ENCODE data around the gene NAT16.
"Not testable (repeated sequence)": the region's sequence is repeated elsewhere in the genome, so short reads cannot be mapped to it uniquely, and the experiment has no call there.

NAT16 gene

DNA sequence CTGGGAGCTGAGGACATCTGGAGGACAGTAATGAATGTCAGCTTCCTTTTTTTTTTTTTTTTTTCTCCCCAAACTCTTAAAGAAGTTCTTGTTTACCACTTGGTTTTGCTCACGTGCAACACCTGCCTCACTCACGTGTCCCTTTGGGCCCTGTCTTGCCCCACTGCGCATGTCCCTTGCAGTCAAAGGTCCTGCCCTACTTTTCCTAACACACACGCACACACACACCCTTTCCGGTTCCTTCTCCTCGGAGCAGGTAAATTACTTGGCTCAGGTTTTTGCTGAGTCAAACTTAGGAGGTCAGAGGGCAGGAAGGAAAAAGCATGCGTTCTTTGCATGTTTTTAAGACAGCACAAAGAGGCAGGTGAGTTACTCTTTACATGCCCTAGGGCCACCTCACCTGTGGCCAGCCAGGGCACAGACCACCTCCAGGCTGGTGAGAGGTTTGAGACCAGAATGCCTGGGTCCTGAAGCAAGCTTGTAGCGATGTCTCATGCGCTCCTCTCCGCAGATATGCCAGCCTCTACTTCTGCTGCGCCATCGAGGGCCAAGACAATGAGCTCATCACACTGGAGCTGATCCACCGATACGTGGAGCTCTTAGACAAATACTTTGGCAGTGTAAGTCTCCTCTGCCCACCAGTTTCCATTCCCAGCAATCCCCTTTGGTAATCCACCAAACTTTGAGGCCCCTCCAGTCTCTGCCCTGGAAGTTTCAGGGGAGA, 23.1 kb downstream of the NAT16 start:
- no peak for DNase-seq

DNA sequence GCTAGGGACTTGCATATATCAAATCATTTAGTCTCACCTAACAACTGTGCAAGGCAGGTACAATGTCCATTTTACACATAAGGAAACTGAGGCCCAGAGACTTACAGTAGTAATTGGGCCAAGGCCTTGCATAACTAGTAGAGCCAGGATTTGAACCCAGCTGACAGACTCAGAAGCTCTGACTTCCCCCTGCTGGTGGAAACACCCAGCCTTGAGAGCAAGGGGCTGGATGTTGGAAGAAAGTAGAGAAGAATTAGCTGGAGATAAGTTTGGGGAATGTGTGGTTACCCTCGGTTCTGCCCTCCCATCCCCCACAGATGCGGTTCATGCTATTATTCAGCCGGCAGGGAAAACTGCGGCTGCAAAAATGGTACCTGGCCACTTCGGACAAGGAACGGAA, 23.8 kb downstream of the NAT16 start:
- no peak for DNase-seq

GRCh38 chr7:101155303-101155702, 24.8 kb downstream of the NAT16 start:
- DNase-seq = no peak

DNA sequence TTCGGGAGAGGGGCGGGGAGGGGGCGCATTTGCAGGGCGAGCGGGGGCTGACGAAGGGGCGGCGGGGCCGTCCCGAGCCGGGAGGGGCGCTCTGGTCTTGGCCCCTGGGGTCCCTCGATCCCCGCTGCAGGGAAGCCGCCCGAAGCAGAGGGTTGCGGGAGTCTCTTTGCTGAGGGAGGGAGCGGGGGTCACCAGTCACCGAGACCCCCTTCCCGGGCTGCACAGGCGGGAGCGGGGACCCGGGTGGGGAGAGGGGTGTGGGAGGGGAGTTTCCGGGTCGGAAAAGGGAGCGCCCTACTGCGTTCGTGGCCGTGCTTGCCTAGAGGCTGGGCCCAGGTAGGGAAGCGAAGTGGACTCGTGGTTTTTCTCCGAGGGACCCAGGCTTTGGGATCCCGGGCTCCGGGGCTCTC, 25.4 kb downstream of the NAT16 start:
- no peak for DNase-seq

- peak; percentile 96 for DNase-seq
These were observed 26.0 kb downstream of the NAT16 start, which contains the start of gene AP1S1 for GRCh38 chr7:101153969-101154692. Gene AP1S1, plus strand, starts transcription at chr7:101154476. Its CDS starts 39 bp downstream, at chr7:101154515.

DNA sequence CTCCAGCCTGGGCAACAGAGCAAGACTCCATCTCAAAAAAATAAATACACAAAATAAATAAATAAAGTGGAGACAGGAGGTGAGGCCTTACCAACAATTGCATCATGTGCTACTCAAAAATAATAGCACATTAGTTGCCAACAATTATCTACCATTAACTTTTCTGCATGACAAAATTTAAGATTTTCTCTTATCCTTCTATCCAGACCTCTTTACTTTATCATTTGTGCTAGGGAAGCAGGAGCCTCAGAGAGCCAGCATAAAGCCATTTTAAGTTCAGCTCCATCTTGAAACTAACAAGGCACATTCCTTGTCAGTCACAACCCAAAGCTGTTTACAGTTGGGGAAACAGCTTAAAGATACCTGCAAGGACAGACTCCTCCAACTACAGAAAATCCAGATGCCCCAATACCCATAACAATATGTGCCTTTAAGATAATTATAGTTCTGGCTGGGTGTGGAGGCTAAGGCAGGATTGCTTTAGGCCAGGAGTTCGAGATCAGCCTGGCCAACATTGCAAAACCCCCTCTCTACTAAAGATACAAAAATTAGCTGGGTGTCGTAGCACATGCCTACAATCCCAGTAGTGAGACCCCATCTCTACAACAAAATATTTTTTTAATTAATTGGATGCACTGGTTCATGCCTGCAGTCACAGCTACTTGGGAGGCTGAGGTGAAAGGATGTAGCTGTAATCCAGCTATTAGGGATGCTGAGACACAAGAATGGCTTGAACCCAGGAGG, 28.0 kb downstream of the NAT16 start:
- DNase-seq = no peak

DNA sequence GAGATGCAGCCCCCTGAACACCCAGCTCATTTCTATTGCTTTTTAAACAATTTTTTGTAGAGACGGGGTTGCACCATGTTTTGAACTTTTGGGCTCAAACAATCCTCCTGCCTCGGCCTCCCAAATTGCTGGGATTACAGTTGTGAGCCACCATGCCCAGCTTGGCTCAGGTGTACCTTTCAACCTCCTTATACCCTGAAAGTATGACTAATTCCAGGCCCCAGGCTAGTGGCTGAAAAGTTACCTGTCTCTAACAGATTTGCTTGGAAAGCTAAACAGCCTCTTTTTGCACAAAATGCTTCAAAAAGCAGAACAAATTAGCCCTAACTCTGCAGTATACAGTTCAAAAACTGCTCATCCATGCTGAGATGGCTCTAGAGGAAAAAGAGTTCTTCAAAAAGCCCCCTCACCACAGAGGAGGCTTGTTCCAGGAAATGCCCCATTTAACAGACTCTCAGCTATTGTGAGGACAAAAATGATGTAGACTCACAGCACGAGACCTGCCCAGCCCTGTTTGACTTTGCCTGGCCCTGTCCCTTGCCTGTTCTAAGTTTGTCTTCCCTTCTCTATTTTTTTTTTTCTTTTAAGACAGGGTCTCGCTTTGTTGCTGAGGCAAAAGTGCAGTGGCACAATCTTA, 39.2 kb downstream of the NAT16 start:
- no peak for DNase-seq

DNA sequence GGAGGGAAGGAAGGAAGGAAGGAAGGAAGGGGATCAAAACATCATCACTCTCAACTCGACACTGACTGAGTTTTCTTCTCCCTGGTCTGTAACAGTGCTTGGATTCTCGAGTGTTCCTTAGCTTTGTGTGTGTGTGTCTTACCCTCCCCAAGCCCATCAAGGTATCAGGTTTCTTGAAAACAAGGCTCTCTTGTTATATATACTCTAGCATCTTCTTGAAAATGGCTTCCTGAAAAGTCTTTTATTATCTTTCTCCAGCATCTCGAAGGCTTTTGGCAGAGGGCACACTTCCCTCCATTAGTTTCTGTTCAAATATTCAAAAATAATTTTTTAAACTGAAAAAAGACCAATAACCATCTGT, 39.8 kb downstream of the NAT16 start:
- no peak for DNase-seq

GRCh38 chr7:101138213-101138870, 41.8 kb downstream of the NAT16 start:
- peak; percentile 98 for DNase-seq

DNA sequence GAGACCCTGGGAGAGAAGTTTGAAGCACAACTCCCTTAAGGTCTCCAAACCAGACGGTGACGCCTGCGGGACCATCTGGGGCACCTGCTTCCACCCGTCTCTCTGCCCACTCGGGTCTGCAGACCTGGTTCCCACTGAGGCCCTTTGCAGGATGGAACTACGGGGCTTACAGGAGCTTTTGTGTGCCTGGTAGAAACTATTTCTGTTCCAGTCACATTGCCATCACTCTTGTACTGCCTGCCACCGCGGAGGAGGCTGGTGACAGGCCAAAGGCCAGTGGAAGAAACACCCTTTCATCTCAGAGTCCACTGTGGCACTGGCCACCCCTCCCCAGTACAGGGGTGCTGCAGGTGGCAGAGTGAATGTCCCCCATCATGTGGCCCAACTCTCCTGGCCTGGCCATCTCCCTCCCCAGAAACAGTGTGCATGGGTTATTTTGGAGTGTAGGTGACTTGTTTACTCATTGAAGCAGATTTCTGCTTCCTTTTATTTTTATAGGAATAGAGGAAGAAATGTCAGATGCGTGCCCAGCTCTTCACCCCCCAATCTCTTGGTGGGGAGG, 42.4 kb downstream of the NAT16 start:
- DNase-seq = no peak

- DNase-seq = peak; percentile 84
These were observed 45.6 kb downstream of the NAT16 start for GRCh38 chr7:101134399-101134980.

DNA sequence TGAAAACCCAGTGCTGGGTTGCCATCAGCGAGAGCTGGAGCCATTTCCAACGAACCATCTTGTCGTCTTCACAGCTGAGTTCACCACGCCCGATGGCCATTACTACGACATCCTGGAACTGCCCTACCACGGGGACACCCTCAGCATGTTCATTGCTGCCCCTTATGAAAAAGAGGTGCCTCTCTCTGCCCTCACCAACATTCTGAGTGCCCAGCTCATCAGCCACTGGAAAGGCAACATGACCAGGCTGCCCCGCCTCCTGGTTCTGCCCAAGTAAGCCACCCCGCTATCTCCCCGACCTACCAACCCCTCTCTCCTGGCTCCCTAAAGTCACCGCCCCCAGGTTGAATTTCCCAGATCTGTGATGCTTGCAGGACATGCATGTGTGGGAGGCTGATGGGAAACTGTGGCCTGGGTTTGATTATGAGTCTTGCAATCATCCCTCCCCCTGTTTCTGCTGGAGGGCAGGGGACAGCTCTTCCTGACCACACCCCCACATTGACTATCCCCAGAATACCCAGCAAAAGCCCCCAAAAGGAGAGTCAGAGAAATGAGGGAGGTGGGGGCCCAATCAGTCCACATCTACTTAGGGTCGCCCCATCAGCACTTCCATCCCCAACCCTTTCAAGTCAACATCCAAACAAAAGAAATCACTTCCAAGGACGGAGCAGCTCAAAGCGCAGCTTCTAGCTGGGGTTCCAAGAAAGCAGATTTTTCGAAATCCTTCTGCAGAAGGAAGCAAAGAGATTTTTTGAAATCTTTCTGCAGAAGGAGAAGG, 46.3 kb downstream of the NAT16 start:
- DNase-seq = peak; percentile 75

- DNase-seq = not testable (repeated sequence)
These were observed 47.2 kb downstream of the NAT16 start for GRCh38 chr7:101132626-101133600.

GRCh38 chr7:101129603-101130117, 50.4 kb downstream of the NAT16 start:
- DNase-seq = no peak

GRCh38 chr7:101128040-101128834, 51.9 kb downstream of the NAT16 start:
- DNase-seq = no peak

DNA sequence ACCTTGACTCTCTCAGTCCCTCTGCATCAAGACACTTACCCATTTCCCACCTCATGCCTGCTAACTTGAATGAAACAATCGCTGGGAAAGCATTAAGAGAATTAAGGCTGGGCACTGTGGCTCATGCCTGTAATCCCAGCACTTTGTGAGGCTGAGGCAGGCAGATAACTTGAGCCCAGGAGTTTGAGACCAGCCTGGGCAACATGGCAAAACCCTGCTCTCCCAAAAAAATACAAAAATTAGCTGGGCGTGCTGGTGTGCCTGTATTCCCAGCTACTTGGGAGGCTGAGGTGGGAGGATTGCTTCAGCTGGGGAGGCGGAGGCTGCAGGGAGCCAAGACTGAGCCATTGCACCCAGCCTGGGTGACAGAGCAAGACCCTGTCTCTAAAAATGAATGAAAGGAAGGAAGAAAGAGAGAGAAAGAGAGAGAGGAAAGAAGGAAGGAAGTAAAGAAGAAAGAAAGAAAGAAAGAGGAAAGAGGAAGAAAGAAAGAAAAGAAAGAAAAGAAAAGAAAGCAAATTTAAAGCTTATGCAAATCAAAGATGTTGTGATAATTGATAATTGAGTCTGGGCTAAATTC, 52.5 kb downstream of the NAT16 start:
- DNase-seq = no peak

DNA sequence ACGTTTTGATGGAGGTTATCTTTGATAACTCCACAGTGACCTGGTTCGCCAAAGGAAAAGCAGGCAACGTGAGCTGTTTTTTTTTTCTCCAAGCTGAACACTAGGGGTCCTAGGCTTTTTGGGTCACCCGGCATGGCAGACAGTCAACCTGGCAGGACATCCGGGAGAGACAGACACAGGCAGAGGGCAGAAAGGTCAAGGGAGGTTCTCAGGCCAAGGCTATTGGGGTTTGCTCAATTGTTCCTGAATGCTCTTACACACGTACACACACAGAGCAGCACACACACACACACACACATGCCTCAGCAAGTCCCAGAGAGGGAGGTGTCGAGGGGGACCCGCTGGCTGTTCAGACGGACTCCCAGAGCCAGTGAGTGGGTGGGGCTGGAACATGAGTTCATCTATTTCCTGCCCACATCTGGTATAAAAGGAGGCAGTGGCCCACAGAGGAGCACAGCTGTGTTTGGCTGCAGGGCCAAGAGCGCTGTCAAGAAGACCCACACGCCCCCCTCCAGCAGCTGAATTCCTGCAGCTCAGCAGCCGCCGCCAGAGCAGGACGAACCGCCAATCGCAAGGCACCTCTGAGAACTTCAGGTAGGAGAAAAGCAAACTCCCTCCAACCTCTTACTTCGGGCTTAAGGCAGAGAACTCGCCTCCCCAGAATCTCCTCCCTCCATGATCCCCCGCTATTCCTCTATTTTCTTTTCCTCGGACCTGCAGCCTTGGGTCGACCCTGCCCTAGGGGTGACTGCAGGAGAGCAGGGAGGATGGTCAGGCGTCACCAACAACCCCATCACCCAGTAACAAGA, 53.2 kb downstream of the NAT16 start, which contains the start of gene SERPINE1:
TSS of gene SERPINE1 (plus strand) at position 454 of the 809 bp plus-strand sequence. CDS start 1,290 bp downstream, outside the sequence.
- peak; percentile 100 for DNase-seq

Measured in fibroblast of skin of right biceps (primary cell).